ENCODE data around the gene PLCG1.

GRCh38 chr20:41116282-41116956 is 20.9 kb upstream of the PLCG1 start:
- TF ChIP-seq CTCF (IDR thresholded peaks at IDR 0.05) (no peak), POLR2AphosphoS5 (IDR thresholded peaks at IDR 0.05) (no peak)

Data from suprapubic skin (tissue), 3 donors.